ENCODE results near the gene HGFAC. TPM values are rescaled to one million over a fixed set of nuclear protein-coding genes. Genes with fewer than 3 reads are reported as not detected.

The HGFAC gene
- total RNA-seq, 1 donor from 2014 or later = not detected

DNA sequence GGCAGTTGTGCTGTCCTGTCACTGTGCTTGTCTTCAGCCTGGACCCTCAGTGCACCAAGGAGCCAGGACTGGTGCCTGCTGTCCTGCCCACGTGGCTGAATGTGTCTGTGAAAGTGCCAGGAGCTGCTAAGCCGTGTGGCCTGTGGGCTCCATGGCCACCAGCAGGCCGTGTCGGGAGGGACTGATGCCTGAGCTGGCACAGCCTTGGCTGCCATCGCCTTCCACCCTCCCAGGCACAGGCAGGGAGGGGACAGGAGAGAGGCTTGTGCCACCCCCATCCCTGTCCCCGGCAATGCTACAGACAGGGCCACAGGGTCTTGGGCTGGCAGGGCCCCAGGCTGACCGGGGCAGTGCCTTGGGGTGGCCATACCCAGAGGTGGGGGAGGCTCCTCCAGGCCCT is 46.1 kb downstream of the HGFAC start:
- no peak for DNase-seq (ENCODE audit: low read depth)
- no peak overlapping the region for H3K4me3 ChIP-seq (ENCODE audit: low read depth, low read length)
- TF ChIP-seq, protein P1, sequence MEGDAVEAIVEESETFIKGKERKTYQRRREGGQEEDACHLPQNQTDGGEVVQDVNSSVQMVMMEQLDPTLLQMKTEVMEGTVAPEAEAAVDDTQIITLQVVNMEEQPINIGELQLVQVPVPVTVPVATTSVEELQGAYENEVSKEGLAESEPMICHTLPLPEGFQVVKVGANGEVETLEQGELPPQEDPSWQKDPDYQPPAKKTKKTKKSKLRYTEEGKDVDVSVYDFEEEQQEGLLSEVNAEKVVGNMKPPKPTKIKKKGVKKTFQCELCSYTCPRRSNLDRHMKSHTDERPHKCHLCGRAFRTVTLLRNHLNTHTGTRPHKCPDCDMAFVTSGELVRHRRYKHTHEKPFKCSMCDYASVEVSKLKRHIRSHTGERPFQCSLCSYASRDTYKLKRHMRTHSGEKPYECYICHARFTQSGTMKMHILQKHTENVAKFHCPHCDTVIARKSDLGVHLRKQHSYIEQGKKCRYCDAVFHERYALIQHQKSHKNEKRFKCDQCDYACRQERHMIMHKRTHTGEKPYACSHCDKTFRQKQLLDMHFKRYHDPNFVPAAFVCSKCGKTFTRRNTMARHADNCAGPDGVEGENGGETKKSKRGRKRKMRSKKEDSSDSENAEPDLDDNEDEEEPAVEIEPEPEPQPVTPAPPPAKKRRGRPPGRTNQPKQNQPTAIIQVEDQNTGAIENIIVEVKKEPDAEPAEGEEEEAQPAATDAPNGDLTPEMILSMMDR (conservative IDR thresholded peaks at IDR 0.05; ENCODE audit: low read depth, low read length) = no peak

GRCh38 chr4:3488820-3489219 is 47.1 kb downstream of the HGFAC start:
- DNase-seq (ENCODE audit: low read depth) = no peak
- TF ChIP-seq, protein P1 (conservative IDR thresholded peaks at IDR 0.05; ENCODE audit: low read depth, low read length) = no peak
- H3K4me3 ChIP-seq (ENCODE audit: low read depth, low read length) = no peak overlapping the region

DNA sequence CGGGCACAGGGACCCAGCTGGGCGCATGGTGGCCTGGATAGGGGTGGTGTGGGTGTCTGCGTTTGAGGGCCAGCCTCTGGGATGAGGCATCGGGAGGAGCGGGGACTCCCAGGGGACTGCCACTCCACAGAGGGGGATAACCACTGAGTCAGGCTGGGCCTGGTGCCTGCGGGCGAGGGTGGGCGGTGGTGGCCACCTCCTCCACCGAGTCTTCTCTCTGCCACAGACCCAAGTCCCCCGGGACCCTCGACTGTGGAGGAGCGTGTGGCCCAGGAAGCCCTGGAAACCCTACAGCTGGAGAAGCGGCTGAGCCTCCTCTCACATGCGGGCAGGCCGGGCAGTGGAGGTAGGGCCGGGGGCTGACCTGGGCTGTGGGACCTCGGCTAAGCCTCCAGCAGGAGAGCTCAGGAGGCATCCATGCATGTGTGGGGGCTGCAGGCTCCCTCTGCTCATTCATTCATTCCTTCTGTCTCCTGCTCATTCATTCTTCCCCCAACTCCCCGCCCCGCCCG is 47.7 kb downstream of the HGFAC start:
- no peak overlapping the region for H3K4me3 ChIP-seq (ENCODE audit: low read depth, low read length)
- TF ChIP-seq, protein P1 (conservative IDR thresholded peaks at IDR 0.05; ENCODE audit: low read depth, low read length) = no peak
- no peak for DNase-seq (ENCODE audit: low read depth)

DNA sequence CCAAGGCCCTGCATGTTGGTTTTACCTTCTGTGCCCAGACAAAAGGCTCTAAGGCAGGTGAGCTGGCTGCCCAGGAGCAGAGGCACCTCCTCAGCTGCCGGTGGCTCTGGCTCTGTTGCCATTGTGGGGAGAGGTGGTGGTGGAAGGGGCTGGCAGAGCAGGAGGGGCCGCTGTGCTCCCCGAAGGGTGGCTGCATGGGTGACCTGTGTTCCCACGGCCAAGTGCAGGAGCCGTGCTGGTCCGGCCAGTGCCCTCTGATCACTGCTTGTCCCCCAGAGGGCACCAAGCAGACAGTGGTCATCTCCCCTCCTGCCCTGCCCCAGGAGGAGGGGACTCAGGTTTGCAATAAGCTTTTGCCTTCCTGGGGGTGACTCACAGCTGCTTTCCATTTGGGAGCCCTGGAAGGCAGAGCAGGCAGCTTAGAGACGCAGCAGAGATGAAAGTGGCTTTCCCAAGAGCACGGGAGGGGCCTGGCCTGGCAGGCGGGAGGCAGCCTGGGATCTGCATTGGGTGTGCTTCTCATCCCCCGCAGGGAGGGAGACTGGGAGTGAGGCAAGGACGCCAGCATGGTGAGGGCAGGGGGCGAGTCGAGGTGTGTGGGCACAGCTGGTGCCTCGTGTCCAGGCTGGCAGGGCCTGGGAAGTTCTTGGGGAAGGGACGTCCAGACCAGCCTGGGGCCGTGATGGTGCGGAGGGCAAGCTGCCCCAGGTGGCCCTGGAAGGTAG is 50.1 kb downstream of the HGFAC start:
- TF ChIP-seq, protein P1 (conservative IDR thresholded peaks at IDR 0.05; ENCODE audit: low read depth, low read length) = no peak
- no peak for DNase-seq (ENCODE audit: low read depth)
- no peak overlapping the region for H3K4me3 ChIP-seq (ENCODE audit: low read depth, low read length)

DNA sequence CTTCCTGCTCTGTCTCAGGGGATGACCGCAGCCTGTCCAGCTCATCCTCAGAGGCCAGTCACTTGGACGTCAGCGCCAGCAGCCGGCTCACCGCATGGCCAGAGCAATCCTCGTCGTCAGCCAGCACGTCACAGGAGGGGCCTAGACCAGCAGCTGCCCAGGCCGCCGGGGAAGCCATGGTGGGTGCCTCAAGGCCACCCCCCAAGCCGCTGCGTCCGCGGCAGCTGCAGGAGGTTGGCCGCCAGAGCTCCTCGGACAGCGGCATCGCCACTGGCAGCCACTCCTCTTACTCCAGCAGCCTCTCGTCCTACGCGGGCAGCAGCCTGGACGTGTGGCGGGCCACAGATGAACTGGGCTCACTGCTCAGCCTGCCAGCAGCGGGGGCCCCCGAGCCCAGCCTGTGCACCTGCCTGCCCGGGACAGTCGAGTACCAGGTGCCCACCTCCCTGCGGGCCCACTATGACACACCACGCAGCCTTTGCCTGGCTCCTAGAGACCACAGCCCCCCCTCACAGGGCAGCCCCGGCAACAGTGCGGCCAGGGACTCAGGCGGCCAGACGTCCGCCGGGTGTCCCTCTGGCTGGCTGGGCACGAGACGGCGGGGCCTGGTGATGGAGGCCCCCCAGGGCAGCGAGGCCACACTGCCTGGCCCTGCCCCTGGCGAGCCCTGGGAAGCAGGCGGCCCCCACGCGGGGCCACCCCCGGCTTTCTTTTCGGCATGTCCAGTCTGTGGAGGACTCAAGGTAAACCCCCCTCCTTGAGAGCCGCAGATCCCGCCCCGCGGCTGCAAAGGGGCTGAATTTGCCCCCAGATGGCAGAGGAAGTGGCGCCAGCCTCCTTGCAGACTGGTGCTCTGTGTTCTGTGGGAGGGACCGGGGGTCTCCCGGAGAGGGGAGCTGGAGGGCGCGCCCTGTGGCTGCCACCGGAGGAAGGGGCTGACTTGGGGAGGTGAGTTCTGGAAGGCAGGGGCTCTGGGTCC is 51.3 kb downstream of the HGFAC start:
- H3K4me3 ChIP-seq (ENCODE audit: low read depth, low read length) = no peak overlapping the region
- TF ChIP-seq, protein P1 (conservative IDR thresholded peaks at IDR 0.05; ENCODE audit: low read depth, low read length) = no peak
- no peak for DNase-seq (ENCODE audit: low read depth)

DNA sequence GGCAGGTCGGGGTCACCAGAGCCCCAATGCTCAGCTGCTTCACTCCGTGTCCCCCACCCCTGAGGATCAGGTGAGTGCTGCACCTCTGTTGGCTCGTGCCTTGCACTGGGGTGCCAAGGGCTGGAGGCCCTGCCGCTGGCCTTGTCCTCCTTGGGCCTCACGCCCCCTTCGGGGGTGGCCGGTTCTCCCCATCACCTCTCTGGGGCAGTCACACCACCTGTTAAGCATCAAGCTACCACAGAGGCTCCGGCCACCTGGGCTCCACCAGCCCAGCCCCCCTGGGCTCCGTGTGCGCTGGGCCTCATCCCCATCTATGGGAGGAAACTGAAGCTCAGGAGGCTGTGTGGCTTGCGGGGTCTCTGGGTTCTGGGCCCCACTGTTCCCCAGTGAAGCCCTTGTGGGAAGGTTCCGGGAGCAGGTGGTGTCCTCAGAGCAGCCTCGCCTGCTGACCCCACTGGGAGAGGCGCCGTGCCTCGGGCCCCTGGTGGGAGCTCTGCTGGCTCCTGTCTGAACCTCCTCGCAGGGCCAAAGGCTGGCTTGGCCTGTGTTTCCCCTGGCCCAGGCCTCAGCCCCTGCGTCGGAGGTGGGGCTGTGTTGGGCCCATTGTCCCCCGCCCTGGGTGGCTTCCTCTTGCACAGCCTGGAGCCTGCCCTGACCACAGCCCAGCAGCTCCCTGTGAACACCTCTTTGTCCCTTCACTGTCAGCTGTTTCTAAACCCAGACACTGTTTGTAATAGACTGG is 52.1 kb downstream of the HGFAC start:
- H3K4me3 ChIP-seq (ENCODE audit: low read depth, low read length) = no peak overlapping the region
- TF ChIP-seq, protein P1 (conservative IDR thresholded peaks at IDR 0.05; ENCODE audit: low read depth, low read length) = no peak
- no peak for DNase-seq (ENCODE audit: low read depth)

Measured in epithelial cell of proximal tubule (primary cell).